Heart left ventricle (tissue), 13 donors: ENCODE results near the gene TTLL7.

ENCODE experiments used
- CTCF ChIP-seq, 12 donors: fragments of 200-600 bp; sonication (generic) in 4 of 12; IDR thresholded peaks; one replicate each; pipeline versions ENCODE4 v1.5.0 to v1.8.0; 2018 to 2022; ENCODE audit warnings: antibody characterized with exemption in 12 of 12, mild to moderate bottlenecking in 5 of 12
- POLR2A ChIP-seq, 2 donors: fragments of 450-650 bp; IDR thresholded peaks; one replicate each; pipeline ENCODE4 v1.6.1; 2017; ENCODE audit warnings: antibody characterized with exemption in 2 of 2, mild to moderate bottlenecking in 2 of 2, moderate library complexity in 2 of 2
- donor health status: ischemic (EF 13 %, LVEDD 7.1; RV severe dilation, severe dysfunction).
- donor health status: DM: no; HTN: yes; CAD: no.
- donor health status: DM: no; HTN: no; CAD: no.
- donor health status: ischemic (EF 25% LVEDD 6.9; RV normal size, moderate dysfunction).
- donor health status: ischemic (EF 25% LVEDD 5.7; RV mildly dilated, moderate dysfunction).
- donor health status: ischemic (EF 35%, LVEDD 5.7; RV mildly dilated, moderate dysfunction).
- donor health status: nonischemic (EF 11% LVEDD 7.7; RV severe dilation, severe dysfunction).
- donor health status: DM: yes; HTN: yes; CAD: no.
- donor health status: PGD.
- donor health status: ischemic (EF 29% LVEDD 5.4; RV normal size, mild dysfunction).
- donor health status: nonischemic (EF 23%, LVEDD 6.1; RV moderate dilation, normal function).

GRCh38 chr1:84013708-84014107, 14.8 kb upstream of the TTLL7 start:
- TF ChIP-seq CTCF (IDR thresholded peaks at IDR 0.05) = no peak
- no peak for TF ChIP-seq POLR2A (IDR thresholded peaks at IDR 0.05)
